WTC11 (cell line): ENCODE results near the gene S1PR2. TPM values are rescaled to one million over a fixed set of nuclear protein-coding genes. Genes with fewer than 3 reads are reported as not detected.

ENCODE experiments used
- ATAC-seq: fragments of 200-7000 bp; cut with Tn5 transposase; 2 replicates; pipeline ENCODE4 v1.10.0; 2021; ENCODE audit warnings: mild to moderate bottlenecking, moderate library complexity
- CTCF ChIA-PET: fragments of 300-600 bp; sonication (Branson Sonifier 250); formaldehyde crosslinking; loops from one replicate; lab custom pipeline; 2021; ENCODE audit warnings: antibody characterized with exemption; lab: Charles Lee
- POLR2A ChIA-PET: fragments of 350-600 bp; sonication (Branson Sonifier 250); formaldehyde crosslinking; loops from one replicate; lab custom pipeline; 2021; ENCODE audit warnings: antibody characterized with exemption; lab: Charles Lee
- DNase-seq: peaks from one replicate; pipeline ENCODE4 v3.0.0; 2021; ENCODE audit warnings: low spot score
- H3K27ac Mint-ChIP-seq: 2 replicates; pipeline ENCODE4 v1.8.0; 2021; ENCODE audit warnings: mixed read lengths
- H3K27me3 Mint-ChIP-seq: 2 replicates; pipeline ENCODE4 v1.8.0; 2021; ENCODE audit warnings: low read depth, mild to moderate bottlenecking, moderate library complexity, mixed read lengths
- H3K36me3 Mint-ChIP-seq: 2 replicates; pipeline ENCODE4 v1.8.0; 2021; ENCODE audit warnings: mixed read lengths
- H3K4me1 Mint-ChIP-seq: 2 replicates; pipeline ENCODE4 v1.8.0; 2022; ENCODE audit warnings: mixed read lengths
- H3K4me3 Mint-ChIP-seq: 2 replicates; pipeline ENCODE4 v1.8.0; 2021; ENCODE audit warnings: mild to moderate bottlenecking, moderate library complexity, mixed read lengths
- H3K9me3 Mint-ChIP-seq: 2 replicates; pipeline ENCODE4 v1.8.0; 2021; ENCODE audit warnings: mixed read lengths
- CREM ChIP-seq: sonication (generic); formaldehyde crosslinking; IDR thresholded peaks from 2 replicates; pipeline ENCODE4 v1.8.1; 2022; ENCODE audit warnings: mild to moderate bottlenecking, missing genetic modification reagents, moderate library complexity
- EMX1 ChIP-seq: fragments of 250-450 bp; sonication (Bioruptor Pico); IDR thresholded peaks from 2 replicates; pipeline ENCODE4 v1.8.0; 2021; ENCODE audit warnings: mild to moderate bottlenecking
- GABPB1 ChIP-seq: sonication (generic); formaldehyde crosslinking; IDR thresholded peaks from 2 replicates; pipeline ENCODE4 v1.8.1; 2023; ENCODE audit warnings: mild to moderate bottlenecking, missing genetic modification reagents
- GTF2I ChIP-seq: fragments of 250-450 bp; sonication (Bioruptor Pico); conservative IDR thresholded peaks from 2 replicates; pipeline ENCODE4 v1.4.0; 2021; ENCODE audit warnings: mild to moderate bottlenecking
- MYBL2 ChIP-seq: sonication (generic); formaldehyde crosslinking; IDR thresholded peaks from 2 replicates; pipeline ENCODE4 v1.8.1; 2023; ENCODE audit warnings: mild to moderate bottlenecking, moderate library complexity, missing genetic modification reagents
- NFATC4 ChIP-seq: fragments of 250-450 bp; sonication (Bioruptor Pico); IDR thresholded peaks from 2 replicates; pipeline ENCODE4 v1.9.0; 2021; ENCODE audit warnings: mild to moderate bottlenecking
- SMAD3 ChIP-seq: sonication (generic); formaldehyde crosslinking; IDR thresholded peaks from 2 replicates; pipeline ENCODE4 v1.8.0; 2022; ENCODE audit warnings: missing genetic modification reagents, mild to moderate bottlenecking, borderline replicate concordance
- SP1 ChIP-seq: sonication (generic); formaldehyde crosslinking; conservative IDR thresholded peaks from 2 replicates; pipeline ENCODE4 v1.8.1; 2022; ENCODE audit warnings: missing genetic modification reagents
- TCF7 ChIP-seq: sonication (generic); formaldehyde crosslinking; IDR thresholded peaks from 2 replicates; pipeline ENCODE4 v1.8.0; 2022; ENCODE audit warnings: mild to moderate bottlenecking, low read depth, missing genetic modification reagents, moderate library complexity
- TP53 ChIP-seq: sonication (generic); formaldehyde crosslinking; IDR thresholded peaks from 2 replicates; pipeline ENCODE4 v1.8.1; 2023; ENCODE audit warnings: mild to moderate bottlenecking, missing genetic modification reagents
- ZNF219 ChIP-seq: sonication (generic); formaldehyde crosslinking; IDR thresholded peaks from 2 replicates; pipeline ENCODE4 v1.8.0; 2023; ENCODE audit warnings: missing genetic modification reagents, mild to moderate bottlenecking, borderline replicate concordance
- total RNA-seq: library from RNA; stranded (reverse); gene quantifications from 3 replicates; pipeline ENCODE4 v1.2.3, GENCODE V29; 2021
- TF ChIP-seq, protein P1 (sequence below): sonication (generic); formaldehyde crosslinking; IDR thresholded peaks from 2 replicates; pipeline ENCODE4 v1.8.0; 2023; ENCODE audit warnings: missing genetic modification reagents
- TF ChIP-seq, protein P2 (sequence below): fragments of 250-450 bp; sonication (Bioruptor Pico); IDR thresholded peaks from 2 replicates; pipeline ENCODE4 v1.9.0; 2021; ENCODE audit warnings: mild to moderate bottlenecking, borderline replicate concordance
- TF ChIP-seq, protein P3 (sequence below): sonication (generic); formaldehyde crosslinking; IDR thresholded peaks from 2 replicates; pipeline ENCODE4 v1.8.1; 2022; ENCODE audit warnings: mild to moderate bottlenecking, moderate library complexity, missing genetic modification reagents
- TF ChIP-seq, protein P4 (sequence below): sonication (generic); formaldehyde crosslinking; IDR thresholded peaks from 2 replicates; pipeline ENCODE4 v1.8.0; 2022; ENCODE audit warnings: mild to moderate bottlenecking, missing genetic modification reagents
- TF ChIP-seq, protein P5 (sequence below): sonication (generic); formaldehyde crosslinking; IDR thresholded peaks from 2 replicates; pipeline ENCODE4 v1.8.0; 2022; ENCODE audit warnings: mild to moderate bottlenecking, missing genetic modification reagents
- TF ChIP-seq, protein P6 (sequence below): fragments of 200-600 bp; IDR thresholded peaks from 2 replicates; pipeline ENCODE4 v1.8.0; 2022; ENCODE audit warnings: antibody characterized with exemption
- TF ChIP-seq, protein P7 (sequence below): sonication (generic); formaldehyde crosslinking; IDR thresholded peaks from 2 replicates; pipeline ENCODE4 v1.8.1; 2023; ENCODE audit warnings: mild to moderate bottlenecking, missing genetic modification reagents, moderate library complexity
- TF ChIP-seq, protein P8 (sequence below): sonication (generic); formaldehyde crosslinking; IDR thresholded peaks from 2 replicates; pipeline ENCODE4 v1.8.1; 2023; ENCODE audit warnings: mild to moderate bottlenecking, moderate library complexity, missing genetic modification reagents
- TF ChIP-seq, protein P9 (sequence below): sonication (generic); formaldehyde crosslinking; IDR thresholded peaks from 2 replicates; pipeline ENCODE4 v1.8.1; 2022; ENCODE audit warnings: low read depth, missing genetic modification reagents, borderline replicate concordance

The S1PR2 gene
- total RNA-seq, 1 experiment from 2014 or later, result 13.2 TPM

DNA sequence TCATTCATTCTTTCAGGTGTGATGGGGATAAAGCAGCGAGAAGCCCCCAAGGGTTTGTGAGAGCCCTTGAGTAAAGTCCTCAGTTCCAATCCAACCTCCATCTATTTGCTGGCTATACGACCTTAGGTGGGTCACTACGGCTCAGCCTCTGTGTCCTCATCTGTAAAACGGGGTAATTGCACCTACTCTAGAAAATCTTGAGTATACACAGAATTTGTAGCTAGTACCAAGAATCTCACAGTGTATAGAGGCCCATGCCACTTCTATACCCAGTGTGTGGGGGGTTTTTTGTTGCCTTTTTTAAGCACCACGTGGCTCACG is 36.0 kb downstream of the S1PR2 start:
- no peaks in the 10 kb centered on the region for H3K36me3 Mint-ChIP-seq
- TF ChIP-seq TCF7 (CRISPR knock-in tag) (no peak), GTF2I (CRISPR knock-in tag) (peak; percentile 87), ZNF219 (CRISPR knock-in tag) (no peak), NFATC4 (CRISPR knock-in tag) (no peak)
- TF ChIP-seq, protein P1, sequence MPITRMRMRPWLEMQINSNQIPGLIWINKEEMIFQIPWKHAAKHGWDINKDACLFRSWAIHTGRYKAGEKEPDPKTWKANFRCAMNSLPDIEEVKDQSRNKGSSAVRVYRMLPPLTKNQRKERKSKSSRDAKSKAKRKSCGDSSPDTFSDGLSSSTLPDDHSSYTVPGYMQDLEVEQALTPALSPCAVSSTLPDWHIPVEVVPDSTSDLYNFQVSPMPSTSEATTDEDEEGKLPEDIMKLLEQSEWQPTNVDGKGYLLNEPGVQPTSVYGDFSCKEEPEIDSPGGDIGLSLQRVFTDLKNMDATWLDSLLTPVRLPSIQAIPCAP (CRISPR knock-in tag), result no peak
- TF ChIP-seq, protein P2, sequence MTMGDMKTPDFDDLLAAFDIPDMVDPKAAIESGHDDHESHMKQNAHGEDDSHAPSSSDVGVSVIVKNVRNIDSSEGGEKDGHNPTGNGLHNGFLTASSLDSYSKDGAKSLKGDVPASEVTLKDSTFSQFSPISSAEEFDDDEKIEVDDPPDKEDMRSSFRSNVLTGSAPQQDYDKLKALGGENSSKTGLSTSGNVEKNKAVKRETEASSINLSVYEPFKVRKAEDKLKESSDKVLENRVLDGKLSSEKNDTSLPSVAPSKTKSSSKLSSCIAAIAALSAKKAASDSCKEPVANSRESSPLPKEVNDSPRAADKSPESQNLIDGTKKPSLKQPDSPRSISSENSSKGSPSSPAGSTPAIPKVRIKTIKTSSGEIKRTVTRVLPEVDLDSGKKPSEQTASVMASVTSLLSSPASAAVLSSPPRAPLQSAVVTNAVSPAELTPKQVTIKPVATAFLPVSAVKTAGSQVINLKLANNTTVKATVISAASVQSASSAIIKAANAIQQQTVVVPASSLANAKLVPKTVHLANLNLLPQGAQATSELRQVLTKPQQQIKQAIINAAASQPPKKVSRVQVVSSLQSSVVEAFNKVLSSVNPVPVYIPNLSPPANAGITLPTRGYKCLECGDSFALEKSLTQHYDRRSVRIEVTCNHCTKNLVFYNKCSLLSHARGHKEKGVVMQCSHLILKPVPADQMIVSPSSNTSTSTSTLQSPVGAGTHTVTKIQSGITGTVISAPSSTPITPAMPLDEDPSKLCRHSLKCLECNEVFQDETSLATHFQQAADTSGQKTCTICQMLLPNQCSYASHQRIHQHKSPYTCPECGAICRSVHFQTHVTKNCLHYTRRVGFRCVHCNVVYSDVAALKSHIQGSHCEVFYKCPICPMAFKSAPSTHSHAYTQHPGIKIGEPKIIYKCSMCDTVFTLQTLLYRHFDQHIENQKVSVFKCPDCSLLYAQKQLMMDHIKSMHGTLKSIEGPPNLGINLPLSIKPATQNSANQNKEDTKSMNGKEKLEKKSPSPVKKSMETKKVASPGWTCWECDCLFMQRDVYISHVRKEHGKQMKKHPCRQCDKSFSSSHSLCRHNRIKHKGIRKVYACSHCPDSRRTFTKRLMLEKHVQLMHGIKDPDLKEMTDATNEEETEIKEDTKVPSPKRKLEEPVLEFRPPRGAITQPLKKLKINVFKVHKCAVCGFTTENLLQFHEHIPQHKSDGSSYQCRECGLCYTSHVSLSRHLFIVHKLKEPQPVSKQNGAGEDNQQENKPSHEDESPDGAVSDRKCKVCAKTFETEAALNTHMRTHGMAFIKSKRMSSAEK (CRISPR knock-in tag), result no peak
- peak overlapping the region; percentile 94 for H3K4me3 Mint-ChIP-seq
- ChIA-PET CTCF (interaction anchor here (1.1 to 3.2 kb wide), 4 partner anchors 34 to 222 kb away, joined by 3 to 25 read pairs (median 6); partner anchors contain the start of gene ICAM5), POLR2A (interaction anchor here (0.5 to 0.6 kb wide), 2 partner anchors 74 to 147 kb away, joined by 4 to 5 read pairs; no protein-coding TSS in a partner anchor)
- no peaks in the 10 kb centered on the region for H3K9me3 Mint-ChIP-seq
- ATAC-seq (peak; percentile 43; the same call in 1 of the 2 replicates), DNase-seq (no peak)
- H3K27ac Mint-ChIP-seq, result no peak overlapping the region; the same call in 1 of the 2 replicates
- H3K4me1 Mint-ChIP-seq, result peaks cover 8% of the 10 kb centered on the region
- H3K27me3 Mint-ChIP-seq, result no peaks in the 10 kb centered on the region

DNA sequence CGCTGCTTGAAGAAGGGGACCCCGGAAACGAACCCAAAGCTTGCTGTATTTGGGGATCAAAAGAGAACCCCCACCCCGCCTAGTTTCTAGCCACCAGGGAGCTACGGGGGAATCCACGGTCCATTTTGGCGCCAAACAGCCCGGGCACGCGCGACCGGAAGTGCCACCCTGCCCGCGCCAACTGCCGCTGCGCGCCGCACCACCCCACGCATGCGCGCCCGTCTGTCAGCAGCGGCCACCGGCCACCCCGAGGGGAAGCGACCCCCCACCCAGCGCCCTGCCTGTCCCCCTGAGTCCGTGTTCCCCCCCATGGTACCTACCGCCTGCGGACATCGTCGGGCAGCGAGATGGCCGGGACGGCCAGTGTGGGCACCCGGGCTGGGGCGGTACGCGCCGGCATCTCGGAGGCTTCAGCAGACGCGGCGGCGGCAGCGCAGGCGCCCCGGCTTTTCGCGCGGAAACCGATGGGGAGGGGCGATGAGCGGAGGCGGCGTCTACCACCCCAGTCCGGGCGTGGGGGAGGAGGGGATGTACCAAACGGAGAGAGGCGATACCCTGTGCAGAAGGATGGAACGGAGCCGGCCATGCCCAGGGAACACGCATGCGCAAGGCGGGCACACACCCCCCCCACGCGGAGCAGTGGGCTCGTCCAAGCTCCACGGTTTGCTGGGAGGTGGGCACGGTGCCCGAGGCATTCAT is 36.5 kb downstream of the S1PR2 start, which contains the start of gene DNMT1:
Gene DNMT1, minus strand, starts transcription at position 454 of the 699 bp plus-strand sequence. Its CDS starts 54 bp downstream, at position 400.
- H3K9me3 Mint-ChIP-seq, result no peaks in the 10 kb centered on the region
- H3K27ac Mint-ChIP-seq, result peak within 1 kb of the TSS; percentile 85
- ChIA-PET CTCF (interaction anchor here (1.0 to 3.2 kb wide), 5 partner anchors 34 to 222 kb away, joined by 3 to 25 read pairs (median 4); partner anchors contain the start of genes ICAM1 and ICAM5), POLR2A (interaction anchor here (0.5 to 0.8 kb wide), 3 partner anchors 73 to 209 kb away, joined by 3 to 5 read pairs (median 4); partner anchors contain the start of gene CDC37)
- DNase-seq, result peak; percentile 97
- H3K36me3 Mint-ChIP-seq, result no peaks in the 10 kb centered on the region; the same call in 1 of the 2 replicates
- H3K27me3 Mint-ChIP-seq, result no peaks in the 10 kb centered on the region
- peak within 1 kb of the TSS; percentile 94 for H3K4me3 Mint-ChIP-seq
- peak; percentile 98 for ATAC-seq
- peaks cover 8% of the 10 kb centered on the region for H3K4me1 Mint-ChIP-seq
- no peak; the same call in none of the 2 replicates for TF ChIP-seq CREM (CRISPR knock-in tag)
- TF ChIP-seq, protein P3, sequence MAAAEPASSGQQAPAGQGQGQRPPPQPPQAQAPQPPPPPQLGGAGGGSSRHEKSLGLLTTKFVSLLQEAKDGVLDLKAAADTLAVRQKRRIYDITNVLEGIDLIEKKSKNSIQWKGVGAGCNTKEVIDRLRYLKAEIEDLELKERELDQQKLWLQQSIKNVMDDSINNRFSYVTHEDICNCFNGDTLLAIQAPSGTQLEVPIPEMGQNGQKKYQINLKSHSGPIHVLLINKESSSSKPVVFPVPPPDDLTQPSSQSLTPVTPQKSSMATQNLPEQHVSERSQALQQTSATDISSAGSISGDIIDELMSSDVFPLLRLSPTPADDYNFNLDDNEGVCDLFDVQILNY (CRISPR knock-in tag), result peak; percentile 99
- TF ChIP-seq TP53 (CRISPR knock-in tag), result peak; percentile 67; the same call in 1 of the 2 replicates
- TF ChIP-seq, protein P4, sequence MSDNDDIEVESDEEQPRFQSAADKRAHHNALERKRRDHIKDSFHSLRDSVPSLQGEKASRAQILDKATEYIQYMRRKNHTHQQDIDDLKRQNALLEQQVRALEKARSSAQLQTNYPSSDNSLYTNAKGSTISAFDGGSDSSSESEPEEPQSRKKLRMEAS (CRISPR knock-in tag), result peak; percentile 87; the same call in 1 of the 2 replicates
- TF ChIP-seq, protein P5, sequence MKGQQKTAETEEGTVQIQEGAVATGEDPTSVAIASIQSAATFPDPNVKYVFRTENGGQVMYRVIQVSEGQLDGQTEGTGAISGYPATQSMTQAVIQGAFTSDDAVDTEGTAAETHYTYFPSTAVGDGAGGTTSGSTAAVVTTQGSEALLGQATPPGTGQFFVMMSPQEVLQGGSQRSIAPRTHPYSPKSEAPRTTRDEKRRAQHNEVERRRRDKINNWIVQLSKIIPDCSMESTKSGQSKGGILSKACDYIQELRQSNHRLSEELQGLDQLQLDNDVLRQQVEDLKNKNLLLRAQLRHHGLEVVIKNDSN (CRISPR knock-in tag), result no peak; the same call in 1 of the 2 replicates
- TF ChIP-seq, protein P6, sequence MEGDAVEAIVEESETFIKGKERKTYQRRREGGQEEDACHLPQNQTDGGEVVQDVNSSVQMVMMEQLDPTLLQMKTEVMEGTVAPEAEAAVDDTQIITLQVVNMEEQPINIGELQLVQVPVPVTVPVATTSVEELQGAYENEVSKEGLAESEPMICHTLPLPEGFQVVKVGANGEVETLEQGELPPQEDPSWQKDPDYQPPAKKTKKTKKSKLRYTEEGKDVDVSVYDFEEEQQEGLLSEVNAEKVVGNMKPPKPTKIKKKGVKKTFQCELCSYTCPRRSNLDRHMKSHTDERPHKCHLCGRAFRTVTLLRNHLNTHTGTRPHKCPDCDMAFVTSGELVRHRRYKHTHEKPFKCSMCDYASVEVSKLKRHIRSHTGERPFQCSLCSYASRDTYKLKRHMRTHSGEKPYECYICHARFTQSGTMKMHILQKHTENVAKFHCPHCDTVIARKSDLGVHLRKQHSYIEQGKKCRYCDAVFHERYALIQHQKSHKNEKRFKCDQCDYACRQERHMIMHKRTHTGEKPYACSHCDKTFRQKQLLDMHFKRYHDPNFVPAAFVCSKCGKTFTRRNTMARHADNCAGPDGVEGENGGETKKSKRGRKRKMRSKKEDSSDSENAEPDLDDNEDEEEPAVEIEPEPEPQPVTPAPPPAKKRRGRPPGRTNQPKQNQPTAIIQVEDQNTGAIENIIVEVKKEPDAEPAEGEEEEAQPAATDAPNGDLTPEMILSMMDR, result no peak
- 0 out of 2 replicates have a peak, but pooled peaks have one; percentile 86 for TF ChIP-seq SMAD3 (CRISPR knock-in tag)
- peak; percentile 43; the same call in 1 of the 2 replicates for TF ChIP-seq GABPB1
- TF ChIP-seq, protein P7, sequence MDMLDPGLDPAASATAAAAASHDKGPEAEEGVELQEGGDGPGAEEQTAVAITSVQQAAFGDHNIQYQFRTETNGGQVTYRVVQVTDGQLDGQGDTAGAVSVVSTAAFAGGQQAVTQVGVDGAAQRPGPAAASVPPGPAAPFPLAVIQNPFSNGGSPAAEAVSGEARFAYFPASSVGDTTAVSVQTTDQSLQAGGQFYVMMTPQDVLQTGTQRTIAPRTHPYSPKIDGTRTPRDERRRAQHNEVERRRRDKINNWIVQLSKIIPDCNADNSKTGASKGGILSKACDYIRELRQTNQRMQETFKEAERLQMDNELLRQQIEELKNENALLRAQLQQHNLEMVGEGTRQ (CRISPR knock-in tag), result 0 out of 2 replicates have a peak, but pooled peaks have one; percentile 36
- TF ChIP-seq MYBL2 (CRISPR knock-in tag), result peak; percentile 40; the same call in 1 of the 2 replicates
- TF ChIP-seq SP1 (CRISPR knock-in tag), result peak; percentile 78
- TF ChIP-seq EMX1 (CRISPR knock-in tag), result no peak
- TF ChIP-seq, protein P8, sequence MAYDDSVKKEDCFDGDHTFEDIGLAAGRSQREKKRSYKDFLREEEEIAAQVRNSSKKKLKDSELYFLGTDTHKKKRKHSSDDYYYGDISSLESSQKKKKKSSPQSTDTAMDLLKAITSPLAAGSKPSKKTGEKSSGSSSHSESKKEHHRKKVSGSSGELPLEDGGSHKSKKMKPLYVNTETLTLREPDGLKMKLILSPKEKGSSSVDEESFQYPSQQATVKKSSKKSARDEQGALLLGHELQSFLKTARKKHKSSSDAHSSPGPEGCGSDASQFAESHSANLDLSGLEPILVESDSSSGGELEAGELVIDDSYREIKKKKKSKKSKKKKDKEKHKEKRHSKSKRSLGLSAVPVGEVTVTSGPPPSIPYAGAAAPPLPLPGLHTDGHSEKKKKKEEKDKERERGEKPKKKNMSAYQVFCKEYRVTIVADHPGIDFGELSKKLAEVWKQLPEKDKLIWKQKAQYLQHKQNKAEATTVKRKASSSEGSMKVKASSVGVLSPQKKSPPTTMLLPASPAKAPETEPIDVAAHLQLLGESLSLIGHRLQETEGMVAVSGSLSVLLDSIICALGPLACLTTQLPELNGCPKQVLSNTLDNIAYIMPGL (CRISPR knock-in tag), result peak; percentile 82
- TF ChIP-seq, protein P9, sequence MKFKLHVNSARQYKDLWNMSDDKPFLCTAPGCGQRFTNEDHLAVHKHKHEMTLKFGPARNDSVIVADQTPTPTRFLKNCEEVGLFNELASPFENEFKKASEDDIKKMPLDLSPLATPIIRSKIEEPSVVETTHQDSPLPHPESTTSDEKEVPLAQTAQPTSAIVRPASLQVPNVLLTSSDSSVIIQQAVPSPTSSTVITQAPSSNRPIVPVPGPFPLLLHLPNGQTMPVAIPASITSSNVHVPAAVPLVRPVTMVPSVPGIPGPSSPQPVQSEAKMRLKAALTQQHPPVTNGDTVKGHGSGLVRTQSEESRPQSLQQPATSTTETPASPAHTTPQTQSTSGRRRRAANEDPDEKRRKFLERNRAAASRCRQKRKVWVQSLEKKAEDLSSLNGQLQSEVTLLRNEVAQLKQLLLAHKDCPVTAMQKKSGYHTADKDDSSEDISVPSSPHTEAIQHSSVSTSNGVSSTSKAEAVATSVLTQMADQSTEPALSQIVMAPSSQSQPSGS (CRISPR knock-in tag), result no peak
